ENCODE data around the gene NPC2.

Gene NPC2

GRCh38 chr14:74524076-74524811 is 31.1 kb upstream of the NPC2 start:
- peaks cover 18% of the 10 kb centered on the region for H3K36me3 ChIP-seq (replicated peaks)
- TF ChIP-seq CTCF (IDR thresholded peaks at IDR 0.05; ENCODE audit: low read depth, low read length, missing control alignments), result no peak
- no peak overlapping the region for H3K4me3 ChIP-seq (ENCODE audit: low read depth, low read length)
- DNase-seq, result no peak
- no peaks in the 10 kb centered on the region for H3K27me3 ChIP-seq (replicated peaks)
- in situ Hi-C loops (cut with HindIII; ENCODE audit: low pct_ligation_motif_present, low sequenced_read_pairs), result no loop called here
- H3K27ac ChIP-seq, result no peak overlapping the region

- no peaks in the 10 kb centered on the region for H3K27me3 ChIP-seq (replicated peaks)
- no peak for TF ChIP-seq CTCF (IDR thresholded peaks at IDR 0.05; ENCODE audit: low read depth, low read length, missing control alignments)
- peaks cover 16% of the 10 kb centered on the region for H3K36me3 ChIP-seq (replicated peaks)
- no peak for DNase-seq
- no peak overlapping the region for H3K4me3 ChIP-seq (ENCODE audit: low read depth, low read length)
- in situ Hi-C loops (cut with HindIII; ENCODE audit: low pct_ligation_motif_present, low sequenced_read_pairs), result no loop called here
- H3K27ac ChIP-seq, result no peak overlapping the region
Measured at GRCh38 chr14:74522740-74523139, 29.6 kb upstream of the NPC2 start.

DNA sequence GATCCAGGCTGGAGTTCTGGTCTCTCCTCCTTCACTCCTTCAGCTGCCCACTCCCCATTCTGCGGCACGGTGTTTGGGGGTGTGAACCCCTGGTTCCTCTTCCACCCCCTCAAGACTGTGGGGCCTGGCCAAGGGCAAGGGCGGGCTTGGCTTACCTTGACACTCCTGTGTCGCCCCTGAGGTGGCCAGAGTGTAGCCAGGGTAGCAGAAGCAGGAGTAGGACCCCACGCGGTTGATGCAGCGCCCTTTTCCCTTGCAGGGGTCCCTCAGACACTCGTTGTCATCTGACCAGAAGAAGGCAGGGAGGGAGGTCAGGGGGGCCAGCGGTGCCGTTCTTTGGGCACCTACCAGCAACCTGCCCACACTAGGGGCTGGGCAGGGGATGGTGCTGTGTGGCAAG is 28.7 kb upstream of the NPC2 start:
- Histone ChIP-seq H3K4me3 (ENCODE audit: low read depth, low read length) (no peak overlapping the region), H3K36me3 (replicated peaks) (peaks cover 18% of the 10 kb centered on the region), H3K27me3 (replicated peaks) (no peaks in the 10 kb centered on the region), H3K27ac (no peak overlapping the region)
- no peak for TF ChIP-seq CTCF (IDR thresholded peaks at IDR 0.05; ENCODE audit: low read depth, low read length, missing control alignments)
- in situ Hi-C loops (cut with HindIII; ENCODE audit: low pct_ligation_motif_present, low sequenced_read_pairs), result no loop called here
- DNase-seq, result no peak

GRCh38 chr14:74519316-74520074 is 26.4 kb upstream of the NPC2 start:
- Histone ChIP-seq H3K27me3 (replicated peaks) (no peaks in the 10 kb centered on the region), H3K36me3 (replicated peaks) (peaks cover 25% of the 10 kb centered on the region), H3K27ac (no peak overlapping the region), H3K4me3 (ENCODE audit: low read depth, low read length) (no peak overlapping the region)
- TF ChIP-seq CTCF (IDR thresholded peaks at IDR 0.05; ENCODE audit: low read depth, low read length, missing control alignments), result no peak
- no peak for DNase-seq
- in situ Hi-C loops (cut with HindIII; ENCODE audit: low pct_ligation_motif_present, low sequenced_read_pairs), result no loop called here

DNA sequence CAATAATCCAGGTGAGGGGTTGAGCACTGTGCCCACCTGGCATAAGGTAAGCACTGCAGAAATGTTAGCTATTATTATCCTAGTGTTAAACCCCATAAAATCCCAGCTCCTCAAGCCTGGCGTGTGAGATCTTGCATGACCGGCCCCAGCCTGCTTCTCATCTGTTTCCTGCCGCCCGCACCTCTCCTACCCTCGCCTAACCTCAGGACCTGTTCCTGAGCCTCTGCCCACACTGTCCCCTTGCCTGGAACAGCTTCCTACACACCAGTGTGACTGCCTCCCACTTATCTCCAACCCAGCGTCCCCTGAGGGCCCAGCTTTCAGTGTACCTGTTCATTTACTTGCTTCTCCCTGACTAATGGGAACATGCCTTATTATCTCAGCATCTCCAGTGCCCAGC is 25.1 kb upstream of the NPC2 start:
- Histone ChIP-seq H3K36me3 (replicated peaks) (peaks cover 35% of the 10 kb centered on the region), H3K4me3 (ENCODE audit: low read depth, low read length) (no peak overlapping the region), H3K27ac (no peak overlapping the region), H3K27me3 (replicated peaks) (no peaks in the 10 kb centered on the region)
- no peak for DNase-seq
- TF ChIP-seq CTCF (IDR thresholded peaks at IDR 0.05; ENCODE audit: low read depth, low read length, missing control alignments), result no peak
- in situ Hi-C loops (cut with HindIII; ENCODE audit: low pct_ligation_motif_present, low sequenced_read_pairs), result no loop called here

All from brain microvascular endothelial cell (primary cell).